HG03025 (cell line): ENCODE measurements around the gene PDCL2.
A peak's percentile ranks its signal among the peaks of the same experiment; 100 is the strongest.

Source experiments
- ATAC-seq: cut with Tn5 transposase; IDR thresholded peaks from one replicate; pipeline ENCODE4 v1.9.1; 2021; ENCODE audit warnings: mild to moderate bottlenecking, moderate library complexity; ENCODE audit not compliant: unreplicated experiment, low FRiP score

The PDCL2 gene

GRCh38 chr4:55545151-55545550, 46.9 kb downstream of the PDCL2 start:
- no peak for ATAC-seq

- no peak for ATAC-seq
These were observed 48.2 kb downstream of the PDCL2 start for GRCh38 chr4:55543858-55544257.

GRCh38 chr4:55540271-55540670, 51.8 kb downstream of the PDCL2 start:
- no peak for ATAC-seq

GRCh38 chr4:55539658-55540057, 52.4 kb downstream of the PDCL2 start:
- ATAC-seq: no peak

- ATAC-seq: no peak
These were observed 53.5 kb downstream of the PDCL2 start for GRCh38 chr4:55538531-55538930.

DNA sequence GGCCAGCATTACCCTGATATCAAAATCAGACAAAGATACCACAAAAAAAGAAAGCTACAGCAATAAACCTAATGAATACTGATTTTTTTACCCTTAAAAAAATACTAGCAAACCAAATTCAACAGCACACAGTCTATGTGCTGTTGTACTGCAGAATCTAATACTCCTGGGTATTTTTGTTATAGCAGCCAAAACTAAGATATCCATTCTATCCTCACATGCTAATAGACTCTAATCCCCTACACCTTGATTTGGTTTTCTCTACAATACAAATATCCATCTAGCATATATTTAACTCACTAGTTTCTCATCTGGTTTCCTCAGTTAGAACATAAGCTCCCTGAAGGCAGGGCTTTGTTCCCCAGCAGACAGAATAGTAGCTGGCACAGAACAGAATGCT, 57.7 kb downstream of the PDCL2 start:
- no peak for ATAC-seq

GRCh38 chr4:55530691-55531090, 61.4 kb downstream of the PDCL2 start:
- ATAC-seq: no peak

- no peak for ATAC-seq
These were observed 61.9 kb downstream of the PDCL2 start for GRCh38 chr4:55530167-55530566.

DNA sequence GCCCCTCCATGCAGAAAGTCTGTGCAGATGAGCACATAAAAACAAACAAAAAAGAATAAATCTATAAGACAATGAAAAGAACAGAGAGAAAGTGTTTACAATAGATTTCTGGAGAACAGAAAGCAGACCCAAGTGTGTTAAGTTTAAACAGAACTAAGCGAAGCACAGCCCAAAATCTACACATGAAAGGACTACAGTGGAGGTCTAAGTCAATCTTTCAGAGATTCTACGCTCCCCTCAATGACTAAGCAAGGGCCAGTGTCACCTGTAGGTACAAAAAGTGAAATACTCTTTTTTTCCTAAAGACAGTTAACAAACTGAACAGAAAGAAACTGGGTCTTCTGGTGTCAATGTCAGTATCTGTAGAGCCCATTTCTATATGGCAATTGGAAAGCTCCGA, 63.6 kb downstream of the PDCL2 start:
- ATAC-seq: no peak

- ATAC-seq: no peak
These were observed 67.0 kb downstream of the PDCL2 start for GRCh38 chr4:55524844-55525571.

- ATAC-seq: no peak
These were observed 73.6 kb downstream of the PDCL2 start for GRCh38 chr4:55518442-55518841.

DNA sequence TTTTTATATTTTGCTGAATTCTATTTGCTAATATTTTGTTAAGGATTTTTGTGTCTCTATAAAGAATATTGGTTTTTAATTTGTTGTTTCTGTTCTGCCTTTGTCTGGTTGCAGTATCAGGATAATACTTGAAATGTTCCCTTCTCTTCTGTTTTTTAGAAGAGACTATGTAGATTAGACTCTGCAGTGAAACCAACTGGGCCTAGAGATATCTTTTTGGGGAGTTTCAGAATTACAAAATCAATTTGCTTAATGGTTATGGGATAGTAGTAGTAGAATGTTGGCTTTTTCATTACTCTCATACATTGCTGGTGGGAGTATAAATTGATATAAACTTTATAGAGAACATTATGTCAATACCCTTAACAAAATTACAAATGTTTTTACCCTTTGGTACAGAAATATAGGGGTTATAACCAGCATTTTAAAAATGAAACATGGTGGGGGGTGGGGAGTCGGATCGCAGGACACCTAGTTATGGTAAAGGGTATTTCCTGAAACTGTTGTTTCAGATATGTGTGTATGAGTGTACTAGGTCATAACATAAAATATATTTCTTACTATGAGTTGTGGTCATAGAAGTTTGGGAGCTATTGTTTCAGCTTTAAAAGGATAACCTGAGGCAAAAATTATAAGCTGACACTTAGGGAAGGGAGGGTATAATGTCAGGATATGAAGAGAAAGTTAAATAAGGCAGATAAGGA, 74.4 kb downstream of the PDCL2 start:
- ATAC-seq: peak; percentile 86

DNA sequence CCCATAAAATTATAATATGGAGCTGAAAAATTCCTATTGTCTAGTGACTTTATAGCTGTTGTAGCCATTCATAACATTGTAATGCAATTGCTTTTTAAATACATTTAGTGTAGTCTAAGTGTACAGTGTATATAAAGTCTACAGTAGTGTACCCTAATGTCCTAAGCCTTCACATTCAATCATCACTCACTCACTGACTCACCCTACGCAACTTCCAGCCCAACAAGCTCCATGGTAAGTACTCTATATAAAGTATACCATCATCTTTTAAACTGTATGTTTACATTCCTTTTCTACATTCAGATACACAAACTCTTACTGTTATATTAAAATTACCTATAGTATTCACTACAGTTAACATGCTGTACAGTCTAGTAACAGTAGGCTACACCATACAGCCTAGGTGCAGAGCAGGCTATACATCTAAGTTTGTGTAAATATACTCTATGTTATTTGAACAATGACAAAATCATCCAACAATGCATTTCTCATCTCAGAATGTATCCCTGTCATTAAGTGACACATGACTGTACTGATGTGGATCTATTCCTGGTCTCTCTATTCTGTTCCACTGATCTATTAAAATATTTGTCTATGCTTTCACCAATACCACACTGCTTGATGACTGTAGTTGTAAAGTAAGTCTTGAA, 79.0 kb downstream of the PDCL2 start:
- ATAC-seq: no peak

DNA sequence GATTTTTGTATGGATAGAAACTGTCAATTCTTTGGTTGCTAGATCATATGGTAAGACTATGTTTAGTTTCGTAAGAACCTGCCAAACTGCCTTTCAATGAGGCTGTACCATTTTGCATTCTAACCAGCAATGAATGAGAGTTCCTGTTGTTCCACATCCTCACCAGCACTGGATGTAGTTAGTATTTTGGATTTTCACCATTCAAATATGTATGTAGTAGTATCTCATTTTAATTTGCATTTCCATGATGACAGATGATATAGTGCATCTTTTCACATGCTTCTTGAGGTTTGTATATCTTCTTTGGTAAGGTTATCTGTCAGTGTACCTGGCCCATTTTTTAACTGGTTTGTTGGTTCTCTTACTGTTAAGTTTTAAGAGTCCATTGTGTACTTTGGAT, 80.0 kb downstream of the PDCL2 start:
- ATAC-seq: no peak

DNA sequence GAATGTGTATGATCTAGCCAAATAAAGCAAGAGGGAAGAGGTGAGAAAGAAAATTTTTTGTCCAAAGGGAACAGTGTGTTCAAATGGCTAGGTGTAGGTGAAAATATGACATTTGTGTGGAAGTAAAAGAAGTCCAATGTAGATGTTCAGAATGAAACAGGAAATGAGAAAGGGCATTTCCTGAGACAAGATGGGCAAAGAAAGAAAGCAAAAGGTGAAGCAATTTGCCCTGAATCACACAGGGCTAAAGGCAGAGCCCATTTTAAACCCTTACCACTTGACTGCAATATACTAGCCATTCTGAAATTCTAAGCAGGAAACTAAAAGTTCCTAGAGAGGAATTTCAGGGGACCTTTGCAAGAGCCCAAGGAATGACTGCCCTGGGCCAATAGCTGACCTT, 81.4 kb downstream of the PDCL2 start:
- no peak for ATAC-seq

GRCh38 chr4:55509266-55509665, 82.8 kb downstream of the PDCL2 start:
- ATAC-seq: no peak

DNA sequence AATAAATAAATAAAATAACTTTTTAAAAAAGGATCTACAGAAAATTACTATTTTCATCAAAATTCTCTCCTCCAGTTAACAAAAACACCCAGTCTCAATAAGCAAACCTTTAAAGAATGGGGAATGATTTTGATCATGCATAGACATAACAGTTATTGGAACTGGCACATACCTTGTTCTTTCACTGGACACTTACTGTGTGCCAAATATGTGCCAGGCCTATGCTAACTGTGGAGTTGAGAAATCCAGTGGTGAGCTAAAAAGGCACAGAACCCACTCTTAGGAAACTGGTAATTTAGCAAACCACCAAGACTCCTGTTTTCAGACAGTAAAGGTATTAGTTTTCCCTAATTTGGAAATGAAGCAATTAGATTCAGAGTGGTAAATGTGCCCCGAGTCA, 84.4 kb downstream of the PDCL2 start:
- no peak for ATAC-seq
